Spleen (tissue), 7 donors: Measurements from ENCODE around the gene USP6.
"Not testable (repeated sequence)": the region's sequence is repeated elsewhere in the genome, so short reads cannot be mapped to it uniquely, and the experiment has no call there.

ENCODE experiments used
- CTCF ChIP-seq, 11 experiments: fragments of 200-600 bp in 7 of 11; fragments of 450-650 bp in 4 of 11; sonication (generic) in 4 of 11; IDR thresholded peaks in 8 of 11; conservative IDR thresholded peaks in 3 of 11; 1 replicate in 7 of 11; 2 replicates in 4 of 11; pipeline versions ENCODE4 v1.4.0 to v1.8.0; 2016 to 2021; ENCODE audit warnings: antibody characterized with exemption in 11 of 11, inconsistent platforms in 4 of 11, mild to moderate bottlenecking in 1 of 11
- POLR2A ChIP-seq, 3 donors: fragments of 450-650 bp; IDR thresholded peaks; one replicate each; pipeline ENCODE4 v1.5.1; 2017; ENCODE audit warnings: antibody characterized with exemption in 3 of 3, mild to moderate bottlenecking in 1 of 3
- donor health status: DM: no; HTN: no; CAD: no; lungs with moderate emphysema.
- donor health status: DM: no; HTN: no; CAD: no.
- donor health status: DM: no; HTN: no; CAD: no.

- not testable (repeated sequence) for TF ChIP-seq CTCF (IDR thresholded peaks at IDR 0.05 in 8 of 11, conservative IDR thresholded peaks at IDR 0.05 in 3 of 11); POLR2A (IDR thresholded peaks at IDR 0.05)
These were observed 6.2 kb downstream of the USP6 start for GRCh38 chr17:5122056-5122455.
